GM12891 (cell line): ENCODE measurements around the gene LRRIQ1.

Experiments
- PAX5 ChIP-seq: IDR thresholded peaks from 2 replicates; pipeline ENCODE4 v1.6.1; 2011; ENCODE audit warnings: low read length, moderate library complexity, mild to moderate bottlenecking; ENCODE audit not compliant: insufficient read depth, severe bottlenecking
- POLR2A ChIP-seq: IDR thresholded peaks from 2 replicates; pipeline ENCODE4 v1.6.1; 2011; ENCODE audit warnings: low read depth, low read length, control low read depth
- POLR2AphosphoS5 ChIP-seq: IDR thresholded peaks from 2 replicates; pipeline ENCODE4 v1.6.1; 2011; ENCODE audit warnings: low read depth, low read length, control low read depth
- TAF1 ChIP-seq: IDR thresholded peaks from 2 replicates; pipeline ENCODE4 v1.6.1; 2011; ENCODE audit warnings: low read depth, low read length, control low read depth

GRCh38 chr12:85163752-85164321, 127.7 kb downstream of the LRRIQ1 start:
- TF ChIP-seq POLR2A (no peak), TAF1 (no peak), POLR2AphosphoS5 (no peak), PAX5 (no peak)
